Testis (tissue), 3 donors: ENCODE results near the gene VWA1. TPM values are rescaled to one million over a fixed set of nuclear protein-coding genes. Genes with fewer than 3 reads are reported as not detected.
"Not testable (repeated sequence)": the region's sequence is repeated elsewhere in the genome, so short reads cannot be mapped to it uniquely, and the experiment has no call there.

Experiments used
- DNase-seq: peaks from one replicate; pipeline ENCODE4 v3.0.0-alpha.2; 2019
- H3K27ac ChIP-seq, 2 donors: fragments of 200-600 bp; sonication (generic); one replicate each; pipeline ENCODE4 v1.5.1; 2019
- H3K27me3 ChIP-seq: fragments of 200-600 bp; sonication (generic); one replicate; pipeline ENCODE4 v1.5.1; 2019
- H3K36me3 ChIP-seq: fragments of 200-600 bp; sonication (generic); one replicate; pipeline ENCODE4 v1.5.1; 2017; ENCODE audit warnings: low read depth; ENCODE audit errors: missing control alignments
- H3K4me1 ChIP-seq: fragments of 200-600 bp; sonication (generic); one replicate; pipeline ENCODE4 v1.5.1; 2019
- H3K4me3 ChIP-seq, 2 donors: fragments of 200-600 bp; sonication (generic); one replicate each; pipeline ENCODE4 v1.5.1; 2017 to 2019
- H3K9me3 ChIP-seq: fragments of 200-600 bp; sonication (generic); one replicate; pipeline ENCODE4 v1.5.1; 2017
- CTCF ChIP-seq, 3 experiments: fragments of 450-650 bp in 2 of 3; fragments of 200-600 bp in 1 of 3; sonication (generic) in 1 of 3; IDR thresholded peaks; one replicate each; pipeline ENCODE4 v1.5.1; 2016 to 2019; ENCODE audit warnings: antibody characterized with exemption in 3 of 3, mild to moderate bottlenecking in 2 of 3, moderate library complexity in 1 of 3
- POLR2A ChIP-seq: fragments of 450-650 bp; IDR thresholded peaks from one replicate; pipeline ENCODE4 v1.6.1; 2017; ENCODE audit warnings: antibody characterized with exemption, mild to moderate bottlenecking, moderate library complexity
- WGBS, 2 donors: methylation state at CpG; one replicate each; pipeline ENCODE4 v1.1.5; 2018; 5-methylcytosine and 5-hydroxymethylcytosine counted together
- intact Hi-C: fragments of 100-400 bp; cut with DNase I; formaldehyde crosslinking; loops from one replicate; pipeline ENCODE4 v1.15.1; 2023; ENCODE audit warnings: low total_unique reads
- polyA plus RNA-seq: library from polyadenylated mRNA; stranded (reverse); fragments of 350-450 nt; fragmentation: Illumina TruSeq; extraction: RNeasy Lipid Tissue Mini Kit (QIAGEN cat#74804); gene quantifications from one replicate; pipeline ENCODE4 v1.2.3, GENCODE V29; 2014; ENCODE audit warnings: low read depth, low replicate concordance; ENCODE audit not compliant: insufficient read depth
- total RNA-seq, 2 donors: library from RNA; depleted of rRNA; stranded (reverse); fragments of >200 nt; gene quantifications; one replicate each; pipeline ENCODE4 v1.2.3, GENCODE V29; 2016

Gene VWA1
- total and polyA plus RNA-seq, 3 donors from 2014 or later: 46.6 to 90.6 (median 64.0) TPM

DNA sequence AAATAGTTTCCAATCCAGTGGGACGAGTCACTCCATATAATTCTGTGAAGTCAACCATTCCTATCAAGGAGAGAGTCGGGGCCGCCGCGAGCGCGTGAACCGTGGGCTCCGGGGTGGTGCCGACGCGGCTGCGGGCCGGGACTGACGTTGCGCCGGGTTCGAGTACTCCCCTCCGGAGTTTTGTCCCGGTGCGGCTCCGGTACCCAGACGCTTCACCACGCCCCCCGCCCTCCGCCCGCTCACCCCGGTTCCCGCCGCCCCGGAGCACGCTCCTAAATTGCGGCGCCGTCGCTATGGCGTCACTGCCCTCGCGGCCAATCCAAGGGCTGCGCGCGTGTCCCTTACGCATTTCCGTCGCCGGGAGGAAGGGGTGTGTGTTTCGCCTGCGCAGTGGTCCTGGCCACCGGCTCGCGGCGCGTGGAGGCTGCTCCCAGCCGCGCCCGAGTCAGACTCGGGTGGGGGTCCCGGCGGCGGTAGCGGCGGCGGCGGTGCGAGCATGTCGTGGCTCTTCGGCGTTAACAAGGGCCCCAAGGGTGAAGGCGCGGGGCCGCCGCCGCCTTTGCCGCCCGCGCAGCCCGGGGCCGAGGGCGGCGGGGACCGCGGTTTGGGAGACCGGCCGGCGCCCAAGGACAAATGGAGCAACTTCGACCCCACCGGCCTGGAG is 36.0 kb downstream of the VWA1 start, which contains the start of gene ATAD3B:
Gene ATAD3B, plus strand, starts transcription at position 377 of the 664 bp plus-strand sequence. Its CDS starts 120 bp downstream, at position 497.
- H3K4me1 ChIP-seq: peaks cover 12% of the 10 kb centered on the region
- intact Hi-C loops: no loop called here
- H3K4me3 ChIP-seq: peak within 1 kb of the TSS; percentile 79 to 86
- WGBS, 2 donors: 0% methylated on average over 16 to 77 of the region's 87 CpGs
- H3K36me3 ChIP-seq: no peaks in the 10 kb centered on the region
- TF ChIP-seq POLR2A: no peak
- peak in 1 of 3 experiments; percentile 18 for TF ChIP-seq CTCF (IDR thresholded peaks at IDR 0.05)
- no peaks in the 10 kb centered on the region for H3K27me3 ChIP-seq
- peak; percentile 97 for DNase-seq
- peak within 1 kb of the TSS; percentile 82 for H3K27ac ChIP-seq
- no peaks in the 10 kb centered on the region for H3K9me3 ChIP-seq

GRCh38 chr1:1472053-1472876 is 36.8 kb downstream of the VWA1 start:
- not testable (repeated sequence) for H3K9me3 ChIP-seq

GRCh38 chr1:1476011-1476410 is 40.5 kb downstream of the VWA1 start:
- H3K9me3 ChIP-seq, H3K27ac ChIP-seq, H3K27me3 ChIP-seq, H3K36me3 ChIP-seq, H3K4me1 ChIP-seq, intact Hi-C loops, DNase-seq, H3K4me3 ChIP-seq: not testable (repeated sequence)
- 79 to 89% methylated on average over 14 to 17 of the region's 17 CpGs for WGBS, 2 donors

More at GRCh38 chr1:1472053-1472876, 36.8 kb downstream of the VWA1 start:
- H3K4me3 ChIP-seq: peak overlapping the region; percentile 79 to 86
- DNase-seq, H3K27me3 ChIP-seq, intact Hi-C loops, H3K36me3 ChIP-seq: not testable (repeated sequence)
- H3K27ac ChIP-seq: peak overlapping the region in 1 of 2 donors; percentile 45
- WGBS, 2 donors: 6 to 10% methylated on average over 9 to 12 of the region's 65 CpGs
- peaks cover 12% of the 10 kb centered on the region for H3K4me1 ChIP-seq

DNA sequence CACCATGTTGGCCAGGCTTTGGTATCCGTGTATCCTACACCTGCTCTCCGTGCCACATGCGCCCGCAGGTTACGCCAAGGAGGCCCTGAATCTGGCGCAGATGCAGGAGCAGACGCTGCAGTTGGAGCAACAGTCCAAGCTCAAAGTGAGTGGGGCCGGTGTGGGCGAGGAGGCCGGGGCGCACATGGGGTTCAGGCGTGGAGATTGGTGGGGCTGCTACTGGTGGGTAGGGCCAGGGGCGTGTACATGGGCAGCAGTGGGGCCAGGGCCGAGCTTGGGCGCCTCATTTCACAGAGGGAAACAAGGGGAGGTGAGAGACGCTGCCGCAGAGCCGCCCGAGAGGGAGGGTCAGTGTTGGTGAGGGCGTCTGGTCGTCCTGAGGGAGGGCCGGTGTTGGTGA is 41.7 kb downstream of the VWA1 start:
- no peak for DNase-seq
- H3K36me3 ChIP-seq: no peaks in the 10 kb centered on the region
- H3K27ac ChIP-seq: no peak overlapping the region
- no peaks in the 10 kb centered on the region for H3K9me3 ChIP-seq
- TF ChIP-seq POLR2A (no peak), CTCF (IDR thresholded peaks at IDR 0.05) (no peak)
- WGBS, 2 donors: 93 to 95% methylated on average over 22 of the region's 22 CpGs
- intact Hi-C loops: no loop called here
- no peaks in the 10 kb centered on the region for H3K27me3 ChIP-seq
- H3K4me3 ChIP-seq: no peak overlapping the region
- H3K4me1 ChIP-seq: peaks cover 5% of the 10 kb centered on the region

DNA sequence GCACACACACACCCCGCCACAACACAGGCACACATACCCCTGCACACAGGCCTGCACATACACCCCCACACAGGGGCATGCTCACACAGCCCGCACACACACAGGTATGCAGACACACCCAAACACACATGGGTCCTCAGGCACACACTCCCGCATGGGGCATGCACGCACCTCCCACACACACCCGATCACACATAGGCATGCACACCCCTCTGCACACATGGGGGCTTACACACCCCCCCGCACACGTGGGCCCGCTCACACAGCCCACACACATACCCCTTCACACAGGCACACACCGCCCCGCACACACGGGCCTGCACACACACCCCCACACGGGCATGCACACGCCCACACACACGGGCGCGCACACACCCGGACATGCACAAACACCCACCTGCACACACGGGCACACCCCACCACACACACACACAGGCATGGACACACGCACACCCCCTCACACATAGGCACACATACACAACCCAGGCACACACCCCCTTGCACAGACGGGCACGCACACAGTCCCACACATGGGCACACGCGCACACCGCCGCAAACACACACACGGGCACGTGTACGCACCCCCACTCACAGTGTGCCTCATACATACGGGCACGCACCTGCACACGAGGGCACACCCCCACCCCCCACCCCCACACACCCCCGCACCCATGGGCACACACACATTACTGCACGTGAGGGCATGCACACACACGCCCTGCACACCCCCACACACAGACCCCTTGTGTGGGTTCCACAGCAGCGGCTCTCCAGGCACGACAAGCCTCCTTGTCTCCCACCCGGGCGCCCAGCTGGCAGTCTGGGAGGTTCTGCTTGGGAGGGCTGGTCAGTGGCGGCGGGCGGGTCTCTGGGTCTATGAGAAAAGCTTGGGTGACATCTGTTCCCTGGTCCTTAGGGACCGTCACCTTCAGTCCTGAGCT is 44.3 kb downstream of the VWA1 start:
- H3K4me3 ChIP-seq: no peak overlapping the region
- H3K36me3 ChIP-seq: no peaks in the 10 kb centered on the region
- no peaks in the 10 kb centered on the region for H3K27me3 ChIP-seq
- WGBS, 2 donors: 90 to 94% methylated on average over 18 to 42 of the region's 42 CpGs
- no peaks in the 10 kb centered on the region for H3K9me3 ChIP-seq
- intact Hi-C loops: no loop called here
- no peak for DNase-seq
- TF ChIP-seq POLR2A: no peak
- TF ChIP-seq CTCF (IDR thresholded peaks at IDR 0.05): no peak
- no peaks in the 10 kb centered on the region for H3K4me1 ChIP-seq
- H3K27ac ChIP-seq: no peak overlapping the region

DNA sequence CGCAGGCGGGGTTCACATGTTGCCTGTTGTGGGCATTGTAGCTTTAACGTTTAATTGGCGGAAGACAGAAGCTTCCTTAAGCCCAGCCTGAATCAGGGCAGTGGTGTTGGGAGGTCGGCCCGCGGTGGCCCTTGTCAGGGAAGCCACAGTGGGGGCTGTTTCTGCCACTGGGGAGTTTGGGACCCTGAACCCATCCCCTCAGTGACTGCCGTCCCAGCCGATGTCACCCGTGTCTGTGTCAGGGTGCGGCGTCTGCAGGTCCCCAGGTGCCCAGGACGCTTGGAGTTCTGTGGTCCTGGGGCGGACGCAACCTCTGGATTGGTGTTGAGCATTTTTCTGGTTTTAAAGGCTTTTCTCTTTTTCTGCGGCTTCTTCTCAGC is 45.0 kb downstream of the VWA1 start:
- H3K36me3 ChIP-seq, H3K27ac ChIP-seq, H3K4me1 ChIP-seq, DNase-seq, intact Hi-C loops, H3K27me3 ChIP-seq, H3K4me3 ChIP-seq, H3K9me3 ChIP-seq: not testable (repeated sequence)
- 93 to 96% methylated on average over 14 to 16 of the region's 16 CpGs for WGBS, 2 donors

- H3K36me3 ChIP-seq, H3K9me3 ChIP-seq, H3K4me3 ChIP-seq, H3K27ac ChIP-seq, H3K27me3 ChIP-seq, DNase-seq, intact Hi-C loops, H3K4me1 ChIP-seq: not testable (repeated sequence)
- WGBS, 2 donors: 94 to 98% methylated on average over 20 to 30 of the region's 30 CpGs
Measured at GRCh38 chr1:1481811-1482210, 46.3 kb downstream of the VWA1 start.
